HepG2 (cell line): ENCODE measurements around the gene DDI2. TPM values are rescaled to one million over a fixed set of nuclear protein-coding genes. Genes with fewer than 3 reads are reported as not detected.

Experiments
- EP300 ChIP-seq, 3 experiments: sonication (generic) in 1 of 3; formaldehyde crosslinking in 1 of 3; IDR thresholded peaks; 2 replicates each; pipeline versions ENCODE4 v1.5.1 to v1.6.1; 2011 to 2020; ENCODE audit warnings: low read depth in 2 of 3, low read length in 2 of 3, borderline replicate concordance in 1 of 3, improper control_type of control experiment in 1 of 3, mild to moderate bottlenecking in 1 of 3, missing genetic modification reagents in 1 of 3, moderate library complexity in 1 of 3
- HMG20B ChIP-seq: conservative IDR thresholded peaks from 2 replicates; pipeline ENCODE4 v1.6.1; 2016; ENCODE audit warnings: missing genetic modification reagents, missing compliant biosample characterization
- NFE2 ChIP-seq: sonication (generic); formaldehyde crosslinking; IDR thresholded peaks from 2 replicates; pipeline ENCODE4 v1.4.0; 2020; ENCODE audit warnings: missing genetic modification reagents
- PAF1 ChIP-seq: IDR thresholded peaks from 2 replicates; pipeline ENCODE4 v1.6.1; 2016; ENCODE audit warnings: missing genetic modification reagents, missing compliant biosample characterization
- PHB2 ChIP-seq: fragments of 450-650 bp; IDR thresholded peaks from 2 replicates; pipeline ENCODE4 v1.6.1; 2018; ENCODE audit not compliant: partially characterized antibody
- RFXAP ChIP-seq: sonication (generic); formaldehyde crosslinking; IDR thresholded peaks from 2 replicates; pipeline ENCODE4 v1.4.0; 2020; ENCODE audit warnings: missing genetic modification reagents, borderline replicate concordance
- SP5 ChIP-seq: IDR thresholded peaks from 2 replicates; pipeline ENCODE4 v1.6.1; 2016; ENCODE audit warnings: low read depth, borderline replicate concordance
- TCF7 ChIP-seq: sonication (generic); IDR thresholded peaks from 2 replicates; pipeline ENCODE4 v1.6.1; 2016; ENCODE audit warnings: antibody characterized with exemption, low read depth
- TOE1 ChIP-seq: sonication (generic); formaldehyde crosslinking; IDR thresholded peaks from 2 replicates; pipeline ENCODE4 v1.4.0; 2020; ENCODE audit warnings: mild to moderate bottlenecking, missing genetic modification reagents
- ZEB1 ChIP-seq: IDR thresholded peaks from 2 replicates; pipeline ENCODE4 v1.6.1; 2012; ENCODE audit warnings: mild to moderate bottlenecking, low read depth, inconsistent platforms; ENCODE audit not compliant: insufficient replicate concordance
- ZFP90 ChIP-seq: sonication (generic); formaldehyde crosslinking; IDR thresholded peaks from 2 replicates; pipeline ENCODE4 v1.8.0; 2022; ENCODE audit warnings: missing genetic modification reagents, mild to moderate bottlenecking, inconsistent platforms, borderline replicate concordance
- ZNF225 ChIP-seq: sonication (generic); formaldehyde crosslinking; IDR thresholded peaks from 2 replicates; pipeline ENCODE4 v1.4.0; 2020; ENCODE audit warnings: mild to moderate bottlenecking, missing genetic modification reagents
- ZNF724P ChIP-seq: sonication (generic); formaldehyde crosslinking; IDR thresholded peaks from 2 replicates; pipeline ENCODE4 v1.8.0; 2022; ENCODE audit warnings: missing genetic modification reagents, borderline replicate concordance
- ZNF850 ChIP-seq: sonication (generic); formaldehyde crosslinking; conservative IDR thresholded peaks from 2 replicates; pipeline ENCODE4 v1.9.0; 2021; ENCODE audit warnings: mild to moderate bottlenecking, missing genetic modification reagents
- ZNF883 ChIP-seq: sonication (generic); formaldehyde crosslinking; IDR thresholded peaks from 2 replicates; pipeline ENCODE4 v1.5.1; 2020; ENCODE audit warnings: mild to moderate bottlenecking, missing genetic modification reagents; ENCODE audit errors: not compliant biosample characterization
- polyA plus RNA-seq, 8 experiments: library from polyadenylated mRNA; depleted of rRNA in 3 of 8; stranded (reverse) in 7 of 8; unstranded in 1 of 8; fragments of >200 nt; fragmentation: Illumina TruSeq in 4 of 8; extraction: Trizol in 4 of 8; gene quantifications; 2 replicates each; pipeline versions ENCODE4 v1.2.1 to v1.2.3, GENCODE V29; 2011 to 2016; ENCODE audit warnings: low read depth in 4 of 8, missing spikeins in 1 of 8, mixed read lengths in 1 of 8; ENCODE audit not compliant: insufficient read depth in 1 of 8
- total RNA-seq, 5 experiments: library from RNA; depleted of rRNA; stranded (reverse); fragments of >200 nt; fragmentation: Illumina TruSeq; extraction: Trizol; gene quantifications; 2 replicates each; pipeline ENCODE4 v1.2.3, GENCODE V29; 2016; ENCODE audit warnings: low read depth in 1 of 5
- TF ChIP-seq, protein P1 (sequence below): sonication (generic); formaldehyde crosslinking; IDR thresholded peaks from 2 replicates; pipeline ENCODE4 v1.4.0; 2020; ENCODE audit warnings: mild to moderate bottlenecking, missing genetic modification reagents
- TF ChIP-seq, protein P2 (sequence below): IDR thresholded peaks from 2 replicates; pipeline ENCODE4 v1.6.1; 2018; ENCODE audit warnings: missing genetic modification reagents
- TF ChIP-seq, protein P3 (sequence below): sonication (generic); formaldehyde crosslinking; IDR thresholded peaks from 2 replicates; pipeline ENCODE4 v1.5.1; 2020; ENCODE audit warnings: mild to moderate bottlenecking, missing genetic modification reagents, moderate library complexity

DDI2 gene
- total and polyA plus RNA-seq, 2 of the 13 experiments (the other 11 are each of a cell fraction or from before 2014, with no cell fraction given), result 8.5 to 25.7 TPM

DNA sequence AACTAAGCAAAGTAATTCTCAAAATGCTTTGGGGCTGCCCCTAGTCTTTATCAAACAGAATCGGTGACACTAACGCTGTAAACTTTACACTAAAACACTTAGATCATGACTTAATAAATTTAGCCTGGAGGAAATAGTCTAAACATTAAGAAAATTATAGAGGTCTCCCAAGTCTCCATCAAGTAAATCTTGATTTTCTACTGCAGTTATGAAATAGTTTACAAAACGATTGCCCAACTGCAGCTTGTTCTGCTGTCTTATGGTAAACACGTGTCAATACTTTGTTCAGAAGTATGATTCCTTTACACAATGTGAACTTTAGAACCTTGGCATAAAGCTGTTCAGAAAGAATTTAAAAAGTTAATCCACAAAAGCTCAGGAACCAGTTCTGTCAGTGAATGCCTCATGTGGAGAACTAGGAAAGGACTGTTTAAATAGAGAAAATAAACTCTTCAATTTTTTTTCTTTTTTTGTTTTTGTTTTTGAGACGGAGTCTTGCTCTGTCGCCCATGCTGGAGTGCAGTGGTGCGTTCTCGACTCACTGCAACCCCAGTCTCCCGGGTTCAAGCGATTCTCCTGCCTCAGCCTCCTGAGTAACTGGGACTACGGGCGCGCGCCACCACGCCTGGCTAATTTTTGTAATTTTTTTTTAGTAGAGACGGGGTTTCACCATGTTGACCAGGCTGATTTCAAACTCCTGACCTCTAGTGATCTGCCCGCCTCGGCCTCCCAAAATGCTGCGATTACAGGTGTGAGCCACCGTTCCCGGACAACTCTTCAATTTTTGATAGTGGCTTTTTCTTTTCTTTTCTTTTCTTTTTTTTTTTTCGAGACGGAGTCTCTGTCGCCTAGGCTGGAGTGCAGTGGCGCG, 1.6 kb downstream of the DDI2 start (continued):
- TF ChIP-seq, protein P1, sequence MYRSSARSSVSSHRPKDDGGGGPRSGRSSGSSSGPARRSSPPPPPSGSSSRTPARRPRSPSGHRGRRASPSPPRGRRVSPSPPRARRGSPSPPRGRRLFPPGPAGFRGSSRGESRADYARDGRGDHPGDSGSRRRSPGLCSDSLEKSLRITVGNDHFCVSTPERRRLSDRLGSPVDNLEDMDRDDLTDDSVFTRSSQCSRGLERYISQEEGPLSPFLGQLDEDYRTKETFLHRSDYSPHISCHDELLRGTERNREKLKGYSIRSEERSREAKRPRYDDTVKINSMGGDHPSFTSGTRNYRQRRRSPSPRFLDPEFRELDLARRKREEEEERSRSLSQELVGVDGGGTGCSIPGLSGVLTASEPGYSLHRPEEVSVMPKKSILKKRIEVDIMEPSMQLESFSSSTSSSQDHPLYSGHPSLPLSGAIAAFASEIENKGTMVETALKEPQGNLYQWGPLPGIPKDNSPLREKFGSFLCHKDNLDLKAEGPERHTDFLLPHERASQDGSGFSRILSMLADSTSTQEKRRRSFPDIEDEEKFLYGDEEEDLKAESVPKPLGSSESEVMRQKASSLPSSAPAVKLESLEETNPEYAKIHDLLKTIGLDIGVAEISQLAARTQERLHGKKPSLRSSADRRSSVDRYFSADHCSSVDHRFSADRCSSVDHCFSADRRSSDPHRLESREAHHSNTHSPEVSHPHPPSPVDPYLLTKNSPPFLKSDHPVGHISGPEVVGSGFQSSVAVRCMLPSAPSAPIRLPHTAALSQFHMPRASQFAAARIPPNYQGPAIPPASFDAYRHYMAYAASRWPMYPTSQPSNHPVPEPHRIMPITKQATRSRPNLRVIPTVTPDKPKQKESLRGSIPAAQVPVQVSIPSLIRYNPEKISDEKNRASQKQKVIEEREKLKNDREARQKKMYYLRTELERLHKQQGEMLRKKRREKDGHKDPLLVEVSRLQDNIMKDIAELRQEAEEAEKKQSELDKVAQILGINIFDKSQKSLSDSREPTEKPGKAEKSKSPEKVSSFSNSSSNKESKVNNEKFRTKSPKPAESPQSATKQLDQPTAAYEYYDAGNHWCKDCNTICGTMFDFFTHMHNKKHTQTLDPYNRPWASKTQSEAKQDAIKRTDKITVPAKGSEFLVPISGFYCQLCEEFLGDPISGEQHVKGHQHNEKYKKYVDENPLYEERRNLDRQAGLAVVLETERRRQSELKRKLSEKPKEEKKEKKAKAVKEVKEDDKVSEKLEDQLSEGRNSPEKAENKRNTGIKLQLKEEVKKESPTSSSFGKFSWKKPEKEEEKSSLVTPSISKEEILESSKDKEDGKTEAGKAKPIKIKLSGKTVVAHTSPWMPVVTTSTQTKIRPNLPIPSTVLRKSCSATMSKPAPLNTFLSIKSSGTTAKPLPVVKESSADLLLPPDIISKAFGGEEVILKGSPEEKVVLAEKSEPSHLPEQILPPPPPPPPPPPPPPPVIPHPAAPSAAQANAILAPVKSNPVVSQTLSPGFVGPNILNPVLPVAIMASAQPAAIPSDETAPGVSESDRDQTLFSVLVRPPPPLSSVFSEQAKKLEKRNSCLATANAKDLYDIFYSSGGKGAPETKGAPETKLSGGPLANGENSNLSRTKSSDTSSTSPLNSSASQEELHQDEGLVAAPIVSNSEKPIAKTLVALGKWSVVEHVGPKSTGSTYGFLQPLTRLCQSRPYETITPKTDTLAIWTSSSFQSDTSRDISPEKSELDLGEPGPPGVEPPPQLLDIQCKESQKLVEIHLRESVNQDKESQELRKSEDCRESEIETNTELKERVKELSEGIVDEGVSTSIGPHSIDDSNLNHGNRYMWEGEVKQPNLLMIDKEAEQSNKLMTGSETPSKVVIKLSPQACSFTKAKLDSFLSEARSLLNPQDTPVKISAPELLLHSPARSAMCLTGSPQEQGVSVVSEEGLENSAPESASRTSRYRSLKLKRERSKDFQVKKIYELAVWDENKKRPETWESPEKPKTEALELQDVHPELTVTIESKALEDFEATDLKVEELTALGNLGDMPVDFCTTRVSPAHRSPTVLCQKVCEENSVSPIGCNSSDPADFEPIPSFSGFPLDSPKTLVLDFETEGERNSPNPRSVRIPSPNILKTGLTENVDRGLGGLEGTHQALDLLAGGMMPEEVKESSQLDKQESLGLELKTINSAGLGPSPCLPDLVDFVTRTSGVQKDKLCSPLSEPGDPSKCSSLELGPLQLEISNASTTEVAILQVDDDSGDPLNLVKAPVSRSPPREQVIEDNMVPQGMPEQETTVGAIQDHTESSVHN, result no peak
- TF ChIP-seq ZNF883 (CRISPR knock-in tag), result no peak
- TF ChIP-seq ZFP90 (CRISPR knock-in tag), result no peak
- TF ChIP-seq ZEB1, result no peak
- no peak for TF ChIP-seq ZNF225 (CRISPR knock-in tag)
- TF ChIP-seq NFE2, result no peak
- TF ChIP-seq TOE1, result peak; percentile 38; the same call in 1 of the 2 replicates
- TF ChIP-seq, protein P2, sequence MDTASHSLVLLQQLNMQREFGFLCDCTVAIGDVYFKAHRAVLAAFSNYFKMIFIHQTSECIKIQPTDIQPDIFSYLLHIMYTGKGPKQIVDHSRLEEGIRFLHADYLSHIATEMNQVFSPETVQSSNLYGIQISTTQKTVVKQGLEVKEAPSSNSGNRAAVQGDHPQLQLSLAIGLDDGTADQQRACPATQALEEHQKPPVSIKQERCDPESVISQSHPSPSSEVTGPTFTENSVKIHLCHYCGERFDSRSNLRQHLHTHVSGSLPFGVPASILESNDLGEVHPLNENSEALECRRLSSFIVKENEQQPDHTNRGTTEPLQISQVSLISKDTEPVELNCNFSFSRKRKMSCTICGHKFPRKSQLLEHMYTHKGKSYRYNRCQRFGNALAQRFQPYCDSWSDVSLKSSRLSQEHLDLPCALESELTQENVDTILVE (CRISPR knock-in tag), result peak; percentile 89
- no peak for TF ChIP-seq PAF1 (CRISPR knock-in tag)
- TF ChIP-seq ZNF724P (CRISPR knock-in tag), result no peak
- TF ChIP-seq EP300 (IDR thresholded peaks at IDR 0.05; ENCODE audit: low read depth in 2 of 2, low read length in 2 of 2), result peak; percentile 69 to 90
- TF ChIP-seq EP300 (CRISPR knock-in tag; IDR thresholded peaks at IDR 0.05; ENCODE audit: borderline replicate concordance), result peak; percentile 66; the same call in 1 of the 2 replicates
- TF ChIP-seq HMG20B, result no peak; the same call in 1 of the 2 replicates
- no peak for TF ChIP-seq PHB2
- peak; percentile 68; the same call in 1 of the 2 replicates for TF ChIP-seq SP5 (CRISPR knock-in tag)
- TF ChIP-seq, protein P3, sequence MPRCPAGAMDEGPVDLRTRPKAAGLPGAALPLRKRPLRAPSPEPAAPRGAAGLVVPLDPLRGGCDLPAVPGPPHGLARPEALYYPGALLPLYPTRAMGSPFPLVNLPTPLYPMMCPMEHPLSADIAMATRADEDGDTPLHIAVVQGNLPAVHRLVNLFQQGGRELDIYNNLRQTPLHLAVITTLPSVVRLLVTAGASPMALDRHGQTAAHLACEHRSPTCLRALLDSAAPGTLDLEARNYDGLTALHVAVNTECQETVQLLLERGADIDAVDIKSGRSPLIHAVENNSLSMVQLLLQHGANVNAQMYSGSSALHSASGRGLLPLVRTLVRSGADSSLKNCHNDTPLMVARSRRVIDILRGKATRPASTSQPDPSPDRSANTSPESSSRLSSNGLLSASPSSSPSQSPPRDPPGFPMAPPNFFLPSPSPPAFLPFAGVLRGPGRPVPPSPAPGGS (CRISPR knock-in tag), result no peak
- no peak for TF ChIP-seq RFXAP (CRISPR knock-in tag)
- TF ChIP-seq ZNF850 (CRISPR knock-in tag), result no peak; the same call in 1 of the 2 replicates
- TF ChIP-seq TCF7, result peak; percentile 64
